Ishikawa (cell line): Measurements from ENCODE around the gene PKMYT1.

Experiments used
- CEBPB ChIP-seq: IDR thresholded peaks from 2 replicates; pipeline ENCODE4 v1.6.1; 2012
- CREB1 ChIP-seq: IDR thresholded peaks from 2 replicates; pipeline ENCODE4 v1.6.1; 2012; ENCODE audit warnings: low read depth
- EGR1 ChIP-seq: IDR thresholded peaks from 2 replicates; pipeline ENCODE4 v1.6.1; 2012
- EP300 ChIP-seq: IDR thresholded peaks from 2 replicates; pipeline ENCODE4 v1.6.1; 2012; ENCODE audit warnings: borderline replicate concordance
- FOXM1 ChIP-seq: IDR thresholded peaks from 2 replicates; pipeline ENCODE4 v1.6.1; 2012; ENCODE audit warnings: low read depth, borderline replicate concordance
- MAX ChIP-seq: IDR thresholded peaks from 2 replicates; pipeline ENCODE4 v1.6.1; 2012
- NFIC ChIP-seq: IDR thresholded peaks from 2 replicates; pipeline ENCODE4 v1.6.1; 2012
- RAD21 ChIP-seq: IDR thresholded peaks from 2 replicates; pipeline ENCODE4 v1.6.1; 2012; ENCODE audit warnings: low read depth
- REST ChIP-seq: IDR thresholded peaks from 2 replicates; pipeline ENCODE4 v1.6.1; 2012; ENCODE audit warnings: low read depth, mild to moderate bottlenecking
- TAF1 ChIP-seq: IDR thresholded peaks from 2 replicates; pipeline ENCODE4 v1.6.1; 2012; ENCODE audit warnings: low read depth, mild to moderate bottlenecking
- TCF12 ChIP-seq: IDR thresholded peaks from 2 replicates; pipeline ENCODE4 v1.6.1; 2012; ENCODE audit warnings: low read depth
- TEAD4 ChIP-seq: IDR thresholded peaks from 2 replicates; pipeline ENCODE4 v1.6.1; 2012
- USF1 ChIP-seq: IDR thresholded peaks from 2 replicates; pipeline ENCODE4 v1.6.1; 2012
- YY1 ChIP-seq: IDR thresholded peaks from 2 replicates; pipeline ENCODE4 v1.6.1; 2012; ENCODE audit warnings: low read depth
- ZBTB7A ChIP-seq: IDR thresholded peaks from 2 replicates; pipeline ENCODE4 v1.6.1; 2012; ENCODE audit warnings: low read depth

PKMYT1 gene

GRCh38 chr16:2975161-2975795 is 5.0 kb downstream of the PKMYT1 start:
- TF ChIP-seq EP300 (no peak), NFIC (no peak), TCF12 (no peak)

- TF ChIP-seq RAD21 = no peak
- TF ChIP-seq ZBTB7A = no peak
- no peak for TF ChIP-seq EGR1
- TF ChIP-seq TCF12 = no peak
- TF ChIP-seq CREB1 = no peak
Measured at GRCh38 chr16:2974319-2975056, 5.8 kb downstream of the PKMYT1 start.

GRCh38 chr16:2973605-2974318 is 6.5 kb downstream of the PKMYT1 start:
- TF ChIP-seq MAX (no peak), TEAD4 (no peak), TAF1 (no peak), EGR1 (no peak), CEBPB (no peak), ZBTB7A (no peak), NFIC (no peak), USF1 (no peak), EP300 (no peak), FOXM1 (no peak), TCF12 (no peak), REST (no peak), CREB1 (no peak)

GRCh38 chr16:2973093-2973492 is 7.2 kb downstream of the PKMYT1 start:
- TF ChIP-seq CREB1 (no peak), USF1 (no peak), YY1 (no peak), TEAD4 (no peak), EP300 (no peak)

GRCh38 chr16:2971985-2972784 is 8.1 kb downstream of the PKMYT1 start:
- TF ChIP-seq TCF12 (no peak), REST (no peak), TEAD4 (no peak), NFIC (no peak), RAD21 (no peak), CREB1 (no peak), EP300 (no peak), EGR1 (no peak), YY1 (no peak), ZBTB7A (no peak), TAF1 (no peak), USF1 (no peak), CEBPB (no peak)
